Activated CD8-positive, alpha-beta T cell treated with anti-CD3 and anti-CD28 coated beads, Interleukin-2, amount 10 ng/mL, durations not matched to agents 7 days and 5 days (primary cell): ENCODE data around the gene LRRTM4. TPM values are rescaled to one million over a fixed set of nuclear protein-coding genes. Genes with fewer than 3 reads are reported as not detected.

ENCODE experiments used
- ATAC-seq: fragments of 150-1000 bp; cut with Tn5 transposase; one replicate; pipeline ENCODE4 v1.10.0; 2021; ENCODE audit warnings: moderate library complexity
- CTCF ChIA-PET: fragments of 350-600 bp; sonication (Branson Sonifier 250); formaldehyde crosslinking; loops from one replicate; lab custom pipeline; 2021; ENCODE audit warnings: antibody characterized with exemption; lab: Charles Lee
- POLR2A ChIA-PET: fragments of 350-600 bp; sonication (Branson Sonifier 250); formaldehyde crosslinking; loops from one replicate; lab custom pipeline; 2021; ENCODE audit warnings: antibody characterized with exemption; lab: Charles Lee
- DNase-seq: peaks from one replicate; pipeline ENCODE4 v3.0.0-alpha.2; 2020
- H3K27ac Mint-ChIP-seq: one replicate; pipeline ENCODE4 v1.8.0; 2021; ENCODE audit warnings: mild to moderate bottlenecking, mixed read lengths
- H3K27me3 Mint-ChIP-seq: one replicate; pipeline ENCODE4 v1.8.0; 2021; ENCODE audit warnings: low read depth, mixed read lengths
- H3K36me3 Mint-ChIP-seq: one replicate; pipeline ENCODE4 v1.8.0; 2021; ENCODE audit warnings: low read depth, mixed read lengths
- H3K4me1 Mint-ChIP-seq: one replicate; pipeline ENCODE4 v1.8.0; 2021; ENCODE audit warnings: low read depth, mixed read lengths
- H3K4me3 Mint-ChIP-seq: one replicate; pipeline ENCODE4 v1.8.0; 2021; ENCODE audit warnings: mild to moderate bottlenecking, mixed read lengths
- H3K9me3 Mint-ChIP-seq: one replicate; pipeline ENCODE4 v1.8.0; 2022; ENCODE audit warnings: mixed read lengths; ENCODE audit not compliant: insufficient read depth
- total RNA-seq, 2 experiments: library from RNA; stranded (reverse); gene quantifications; one replicate each; pipeline ENCODE4 v1.2.3, GENCODE V29; 2021

The LRRTM4 gene
- total RNA-seq: not detected

DNA sequence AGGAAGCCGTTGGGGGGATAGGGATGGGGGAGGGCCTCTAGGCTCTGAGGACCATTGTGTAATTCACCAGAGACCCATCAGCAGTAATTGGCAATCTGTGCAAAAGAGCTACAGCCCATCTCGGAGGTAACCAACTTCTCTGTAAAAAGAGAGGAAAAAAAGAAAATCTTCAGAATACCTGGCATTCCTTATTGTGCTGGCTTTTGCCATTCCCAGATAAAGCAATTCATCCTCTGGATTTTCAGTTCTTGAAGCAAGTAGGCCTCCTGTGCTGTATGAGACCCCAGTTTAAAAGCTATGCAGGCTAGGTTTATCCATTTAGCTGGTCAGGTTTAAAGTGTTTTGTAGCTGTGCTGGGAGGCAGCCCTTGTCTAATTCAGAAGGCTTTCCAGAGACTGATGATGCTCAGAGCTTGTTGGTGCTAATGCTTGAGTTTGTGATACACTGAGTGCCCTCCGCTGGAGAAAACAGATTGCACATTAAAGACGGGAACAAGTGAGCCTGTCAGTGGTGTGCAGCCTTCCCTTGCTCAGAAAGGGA lies at the start of gene LRRTM4:
Gene LRRTM4 (minus strand): TSS at position 446 of the 540 bp plus-strand sequence.
- no peak for DNase-seq
- Mint-ChIP-seq H3K36me3 (no peaks in the 10 kb centered on the region), H3K9me3 (peaks cover 3% of the 10 kb centered on the region), H3K4me3 (no peak within 1 kb of the TSS), H3K4me1 (no peaks in the 10 kb centered on the region), H3K27me3 (no peaks in the 10 kb centered on the region), H3K27ac (no peak within 1 kb of the TSS)
- POLR2A ChIA-PET: no interaction called here
- no peak for ATAC-seq
- CTCF ChIA-PET: no interaction called here

DNA sequence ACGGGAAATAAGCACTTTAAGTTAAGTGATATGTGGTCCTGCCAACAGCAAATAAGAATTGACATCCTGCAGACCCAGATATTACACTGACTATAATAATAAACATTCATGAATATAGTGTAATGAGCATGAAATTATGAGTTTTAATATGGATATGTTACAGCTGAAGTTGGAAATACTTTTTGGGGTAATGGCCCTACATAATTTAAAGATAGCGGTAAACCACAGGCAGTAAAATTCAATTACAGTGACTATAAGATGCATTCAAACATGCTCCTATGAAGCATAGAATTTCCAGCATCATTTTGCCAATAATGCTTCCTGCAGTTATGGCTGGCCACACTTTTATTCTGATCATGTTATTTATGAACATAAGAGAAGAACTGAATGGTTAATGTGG lies 49.4 kb upstream of the LRRTM4 start:
- peaks cover 20% of the 10 kb centered on the region for H3K9me3 Mint-ChIP-seq
- H3K4me3 Mint-ChIP-seq: no peak overlapping the region
- H3K27me3 Mint-ChIP-seq: no peaks in the 10 kb centered on the region
- ChIA-PET POLR2A (no interaction called here), CTCF (no interaction called here)
- no peak for DNase-seq
- H3K27ac Mint-ChIP-seq: no peak overlapping the region
- no peaks in the 10 kb centered on the region for H3K4me1 Mint-ChIP-seq
- H3K36me3 Mint-ChIP-seq: no peaks in the 10 kb centered on the region
- no peak for ATAC-seq

DNA sequence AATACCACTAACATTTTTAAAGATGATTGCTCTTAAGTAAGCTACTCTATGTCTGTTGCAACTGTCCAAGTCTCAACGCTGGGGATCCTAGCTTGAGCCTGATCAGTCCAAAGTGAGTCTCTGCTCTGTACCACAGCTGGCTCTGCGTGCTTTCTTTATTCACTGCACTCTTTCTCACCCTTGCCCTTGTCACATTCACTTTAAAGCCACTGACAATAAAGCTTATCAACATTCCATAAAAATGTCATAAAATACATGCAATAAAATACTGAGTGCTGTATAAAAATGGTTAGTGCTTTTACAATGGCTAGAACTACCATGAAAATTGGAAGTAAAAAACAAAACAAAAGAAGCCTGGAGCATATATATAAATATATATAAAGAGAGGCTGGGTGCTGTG lies 45.5 kb upstream of the LRRTM4 start:
- Mint-ChIP-seq H3K27ac (no peak overlapping the region), H3K4me3 (no peak overlapping the region), H3K4me1 (no peaks in the 10 kb centered on the region), H3K36me3 (no peaks in the 10 kb centered on the region), H3K27me3 (no peaks in the 10 kb centered on the region), H3K9me3 (peaks cover 20% of the 10 kb centered on the region)
- CTCF ChIA-PET: no interaction called here
- no peak for ATAC-seq
- POLR2A ChIA-PET: no interaction called here
- no peak for DNase-seq

DNA sequence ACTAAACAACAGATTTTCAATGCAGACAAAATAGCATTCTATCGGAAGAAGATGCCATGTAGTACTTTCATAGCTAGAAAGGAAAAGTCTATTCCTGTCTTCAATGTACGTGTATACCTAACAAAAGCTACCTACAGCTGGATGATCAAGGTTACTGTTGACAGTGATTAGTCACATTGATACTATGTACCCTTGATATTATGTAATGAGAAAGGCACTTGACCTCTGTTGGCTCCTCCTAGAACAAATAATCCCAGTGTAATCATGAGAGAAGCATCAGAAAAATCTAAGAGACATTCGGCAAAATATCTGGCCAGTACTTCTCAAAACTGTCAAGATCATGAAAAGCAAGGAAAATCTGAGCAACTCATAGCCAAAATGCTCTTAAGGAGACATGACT lies 44.4 kb upstream of the LRRTM4 start:
- POLR2A ChIA-PET: no interaction called here
- DNase-seq (no peak), ATAC-seq (no peak)
- H3K27ac Mint-ChIP-seq: no peak overlapping the region
- no peaks in the 10 kb centered on the region for H3K27me3 Mint-ChIP-seq
- CTCF ChIA-PET: no interaction called here
- no peaks in the 10 kb centered on the region for H3K36me3 Mint-ChIP-seq
- no peak overlapping the region for H3K4me3 Mint-ChIP-seq
- H3K9me3 Mint-ChIP-seq: peaks cover 14% of the 10 kb centered on the region
- H3K4me1 Mint-ChIP-seq: no peaks in the 10 kb centered on the region

DNA sequence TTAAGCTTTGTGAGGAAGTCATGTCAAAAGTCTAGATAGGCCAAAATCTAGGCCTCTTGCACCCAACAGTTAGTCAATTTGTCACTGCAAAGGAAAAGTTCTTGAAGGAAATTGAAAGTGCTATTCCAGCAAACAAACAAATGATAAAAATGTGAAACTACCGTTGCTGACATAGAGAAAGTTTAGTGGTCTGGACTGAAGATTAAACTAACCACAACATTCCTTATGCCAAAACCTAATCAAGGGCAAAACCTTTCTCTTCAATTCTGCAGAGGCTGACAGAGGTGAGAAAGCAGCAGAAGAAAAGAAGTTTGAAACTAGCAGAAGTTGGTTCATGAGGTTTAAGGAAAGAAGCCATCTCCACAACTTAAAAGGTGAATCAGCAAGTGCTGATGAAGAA lies 44.0 kb upstream of the LRRTM4 start:
- H3K27me3 Mint-ChIP-seq: no peaks in the 10 kb centered on the region
- peaks cover 14% of the 10 kb centered on the region for H3K9me3 Mint-ChIP-seq
- ChIA-PET CTCF (no interaction called here), POLR2A (no interaction called here)
- H3K27ac Mint-ChIP-seq: no peak overlapping the region
- H3K4me3 Mint-ChIP-seq: no peak overlapping the region
- no peaks in the 10 kb centered on the region for H3K36me3 Mint-ChIP-seq
- H3K4me1 Mint-ChIP-seq: no peaks in the 10 kb centered on the region
- ATAC-seq: no peak
- DNase-seq: no peak

DNA sequence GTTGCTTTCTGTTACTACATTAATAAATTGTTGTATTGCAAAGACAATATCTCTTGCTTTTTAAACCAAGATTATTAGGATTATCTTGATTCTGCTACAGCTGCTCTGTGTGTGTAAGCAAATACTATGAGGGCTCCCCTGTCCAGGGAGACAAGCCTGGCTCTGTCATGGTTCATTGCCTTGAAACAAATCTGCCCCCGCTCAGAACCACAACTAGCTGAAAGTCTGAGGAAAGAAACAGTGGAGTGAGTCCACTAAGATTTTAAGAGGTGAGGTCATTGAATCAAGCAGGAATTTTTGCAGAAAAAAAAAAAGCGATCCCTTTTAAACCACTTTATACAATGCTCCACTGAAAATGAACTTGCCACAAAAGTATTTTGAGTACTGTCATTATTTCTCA lies 30.8 kb upstream of the LRRTM4 start:
- DNase-seq (no peak), ATAC-seq (no peak)
- H3K9me3 Mint-ChIP-seq: peaks cover 13% of the 10 kb centered on the region
- H3K27ac Mint-ChIP-seq: no peak overlapping the region
- H3K27me3 Mint-ChIP-seq: no peaks in the 10 kb centered on the region
- H3K4me1 Mint-ChIP-seq: no peaks in the 10 kb centered on the region
- no peaks in the 10 kb centered on the region for H3K36me3 Mint-ChIP-seq
- no peak overlapping the region for H3K4me3 Mint-ChIP-seq
- ChIA-PET CTCF (no interaction called here), POLR2A (no interaction called here)

DNA sequence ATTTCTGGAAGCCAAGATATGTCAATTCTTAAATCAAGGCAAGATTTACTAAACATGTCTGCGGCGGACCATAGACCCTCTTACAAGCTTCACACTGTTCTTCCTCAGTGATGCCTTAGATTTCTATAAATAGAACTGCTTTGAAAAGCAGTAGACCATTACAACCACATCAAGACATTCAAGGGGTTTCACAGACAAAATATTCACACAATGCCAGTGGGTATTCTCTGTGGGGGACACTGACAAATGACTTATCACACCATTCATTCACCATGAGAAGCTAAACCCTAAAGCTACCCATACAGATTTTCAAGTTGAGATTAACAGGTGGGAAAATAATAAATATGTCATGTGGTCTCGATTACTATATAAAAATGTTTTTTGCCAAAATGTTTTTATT lies 15.9 kb upstream of the LRRTM4 start:
- H3K27ac Mint-ChIP-seq: no peak overlapping the region
- ChIA-PET POLR2A (no interaction called here), CTCF (no interaction called here)
- ATAC-seq (no peak), DNase-seq (no peak)
- no peaks in the 10 kb centered on the region for H3K36me3 Mint-ChIP-seq
- H3K27me3 Mint-ChIP-seq: no peaks in the 10 kb centered on the region
- H3K4me3 Mint-ChIP-seq: no peak overlapping the region
- no peaks in the 10 kb centered on the region for H3K4me1 Mint-ChIP-seq
- peaks cover 24% of the 10 kb centered on the region for H3K9me3 Mint-ChIP-seq

DNA sequence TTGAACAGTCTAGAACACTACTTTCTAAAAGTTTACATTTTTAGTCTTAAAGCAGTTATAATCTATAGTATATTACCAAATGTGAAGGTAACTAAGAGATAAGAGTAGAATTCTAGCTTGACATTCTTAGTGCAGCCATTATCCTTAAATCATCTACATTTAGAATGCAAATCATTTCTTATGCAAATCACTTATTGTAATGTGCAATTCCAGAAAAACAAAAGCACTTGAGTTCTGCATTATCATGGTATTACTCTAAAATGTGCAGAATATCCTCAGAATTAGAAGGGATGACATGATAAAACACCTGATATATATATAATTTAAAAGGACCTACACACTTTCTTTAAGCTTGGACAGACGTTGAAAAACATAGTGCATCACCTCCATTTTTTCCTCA lies 712 bp upstream of the LRRTM4 start:
- Mint-ChIP-seq H3K9me3 (peaks cover 3% of the 10 kb centered on the region), H3K4me1 (no peaks in the 10 kb centered on the region), H3K27me3 (no peaks in the 10 kb centered on the region), H3K27ac (no peak overlapping the region), H3K36me3 (no peaks in the 10 kb centered on the region), H3K4me3 (no peak overlapping the region)
- ChIA-PET CTCF (no interaction called here), POLR2A (no interaction called here)
- ATAC-seq: no peak
- no peak for DNase-seq

DNA sequence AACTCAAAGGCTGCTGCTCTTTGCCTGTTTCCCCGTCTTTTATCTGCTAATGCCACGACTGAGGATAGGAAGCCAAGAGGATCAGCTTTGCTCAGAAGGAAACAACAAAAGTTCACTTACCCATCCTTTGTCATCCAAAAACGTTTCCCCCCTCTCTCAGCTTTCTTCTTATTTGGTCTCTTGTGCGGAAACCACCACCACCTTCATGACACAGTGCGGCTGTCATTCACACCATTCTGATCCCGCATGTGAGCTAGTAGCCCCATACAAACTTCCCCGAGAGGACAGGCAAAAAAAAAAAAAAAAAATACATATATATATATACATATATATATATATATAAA lies 656 bp downstream of the LRRTM4 start:
- peaks cover 3% of the 10 kb centered on the region for H3K9me3 Mint-ChIP-seq
- DNase-seq (no peak), ATAC-seq (no peak)
- no peak overlapping the region for H3K27ac Mint-ChIP-seq
- no peak overlapping the region for H3K4me3 Mint-ChIP-seq
- ChIA-PET POLR2A (no interaction called here), CTCF (no interaction called here)
- no peaks in the 10 kb centered on the region for H3K4me1 Mint-ChIP-seq
- no peaks in the 10 kb centered on the region for H3K27me3 Mint-ChIP-seq
- H3K36me3 Mint-ChIP-seq: no peaks in the 10 kb centered on the region

DNA sequence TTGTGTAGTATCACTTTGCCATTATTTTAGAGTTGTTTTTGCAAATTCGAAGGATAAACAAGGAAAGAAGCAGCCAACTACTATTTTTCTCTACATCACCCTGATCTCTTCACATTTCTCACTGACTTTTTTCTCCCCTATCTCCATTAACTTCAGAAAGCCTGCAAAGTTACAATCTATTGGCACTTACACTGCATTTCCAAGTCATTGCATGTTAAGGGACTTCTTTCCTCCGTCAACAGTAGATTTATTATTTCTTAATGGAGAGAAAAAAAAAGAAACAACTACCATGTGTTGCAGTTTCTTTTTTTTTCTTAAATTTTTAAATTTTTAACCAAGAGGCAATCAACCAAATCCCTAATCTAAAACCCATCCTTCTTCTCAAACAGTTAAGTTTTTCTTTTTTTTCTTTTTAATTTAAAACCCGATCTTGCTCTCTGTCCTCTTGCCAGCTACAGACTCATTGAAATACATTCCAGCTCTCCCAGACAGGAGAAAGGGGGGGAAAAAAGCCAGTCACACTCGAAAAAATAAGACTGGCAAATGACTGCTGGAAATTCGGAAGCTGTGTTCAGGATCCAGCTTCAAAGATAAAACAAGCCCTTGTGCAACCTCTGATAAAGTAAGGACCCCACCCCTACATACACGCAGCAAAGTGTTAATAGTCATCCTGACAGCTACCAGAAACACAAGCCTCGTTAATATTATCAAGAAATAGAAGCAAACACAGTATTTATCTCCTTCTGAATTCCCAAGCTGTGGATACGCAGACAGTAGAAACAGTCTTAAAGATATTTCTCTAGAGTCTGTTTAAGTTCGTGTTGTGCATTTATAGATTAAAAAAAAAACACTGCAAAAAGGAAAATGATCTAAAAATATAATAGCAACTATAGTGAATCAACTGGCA lies 1.3 kb downstream of the LRRTM4 start:
- ATAC-seq (no peak), DNase-seq (no peak)
- H3K27me3 Mint-ChIP-seq: no peaks in the 10 kb centered on the region
- ChIA-PET POLR2A (no interaction called here), CTCF (no interaction called here)
- H3K4me1 Mint-ChIP-seq: no peaks in the 10 kb centered on the region
- no peak overlapping the region for H3K27ac Mint-ChIP-seq
- H3K9me3 Mint-ChIP-seq: peaks cover 8% of the 10 kb centered on the region
- H3K4me3 Mint-ChIP-seq: no peak overlapping the region
- H3K36me3 Mint-ChIP-seq: no peaks in the 10 kb centered on the region

DNA sequence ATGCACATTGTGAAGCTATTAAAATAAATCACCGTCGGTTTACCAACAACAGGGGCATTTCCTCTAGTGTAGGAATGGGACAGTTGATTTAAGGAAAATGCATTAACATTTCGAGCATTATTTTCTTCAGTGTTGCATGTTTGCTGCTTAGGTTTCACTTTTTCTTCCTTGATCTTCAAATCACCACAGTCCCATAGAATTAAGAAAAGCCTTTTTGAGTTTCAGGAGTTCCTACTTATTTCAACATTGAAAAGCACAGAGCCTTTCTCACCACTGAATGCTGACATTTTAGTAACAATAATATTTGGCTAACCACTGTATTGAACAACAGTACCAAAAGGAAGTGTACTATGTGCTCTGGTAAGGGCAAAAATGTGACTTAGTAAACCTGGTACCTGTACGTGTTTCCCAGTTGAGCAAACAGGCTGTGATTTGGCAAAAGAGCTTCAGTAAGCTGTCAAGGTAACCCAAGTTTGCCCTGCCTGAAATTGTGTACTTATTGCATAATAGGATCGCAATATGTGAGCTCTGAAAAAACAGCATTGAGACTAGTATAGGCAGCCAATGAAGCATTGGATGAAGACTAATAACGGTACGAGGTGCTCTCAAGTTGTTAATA lies 2.2 kb downstream of the LRRTM4 start:
- Mint-ChIP-seq H3K36me3 (no peaks in the 10 kb centered on the region), H3K4me3 (no peak overlapping the region), H3K9me3 (peaks cover 10% of the 10 kb centered on the region), H3K27me3 (no peaks in the 10 kb centered on the region), H3K27ac (no peak overlapping the region), H3K4me1 (no peaks in the 10 kb centered on the region)
- ChIA-PET POLR2A (no interaction called here), CTCF (no interaction called here)
- ATAC-seq: no peak
- no peak for DNase-seq

DNA sequence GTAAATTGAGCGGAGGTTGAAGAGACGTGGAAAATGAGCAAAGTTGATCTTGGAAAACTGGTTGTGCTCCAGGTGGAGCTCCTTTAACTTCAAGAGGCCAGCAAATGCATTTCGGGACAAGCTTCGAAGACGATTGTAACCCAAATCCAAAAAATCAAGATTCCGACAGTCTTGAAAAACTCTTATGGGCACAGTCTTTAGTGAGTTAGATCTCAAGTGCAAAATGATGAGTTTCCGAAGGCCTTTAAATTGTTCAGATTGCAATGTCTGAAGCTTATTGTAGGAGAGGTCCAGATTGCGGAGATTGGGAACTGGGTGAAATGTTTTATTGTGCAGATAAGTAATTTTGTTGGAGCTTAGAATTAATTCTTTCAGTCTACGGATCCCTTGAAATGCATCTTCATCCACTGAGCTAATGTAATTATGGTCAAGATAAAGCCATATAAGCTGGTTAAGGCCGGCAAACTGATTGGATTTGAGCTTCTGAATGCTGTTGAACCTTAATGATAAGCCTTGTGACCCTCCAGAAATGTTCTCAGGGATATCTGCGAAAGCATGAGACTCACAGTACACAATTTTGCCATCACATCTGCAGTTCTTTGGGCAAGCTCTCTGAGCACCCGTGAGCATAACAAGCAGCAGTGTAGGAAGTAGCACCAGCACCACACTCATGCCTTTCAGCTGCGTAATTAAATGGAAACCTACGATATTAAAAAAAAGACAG lies 2.9 kb downstream of the LRRTM4 start:
- CTCF ChIA-PET: no interaction called here
- no peaks in the 10 kb centered on the region for H3K27me3 Mint-ChIP-seq
- POLR2A ChIA-PET: no interaction called here

More for the DNA sequence above, 2.9 kb downstream of the LRRTM4 start:
- ATAC-seq: no peak
- Mint-ChIP-seq H3K27ac (no peak overlapping the region), H3K36me3 (no peaks in the 10 kb centered on the region), H3K4me3 (no peak overlapping the region), H3K4me1 (no peaks in the 10 kb centered on the region), H3K9me3 (peaks cover 10% of the 10 kb centered on the region)
- DNase-seq: no peak
